ENCODE results near the gene SEMA5A. TPM values are rescaled to one million over a fixed set of nuclear protein-coding genes. Genes with fewer than 3 reads are reported as not detected.

The SEMA5A gene
- total RNA-seq, 1 donor from 2014 or later = 13.8 TPM

DNA sequence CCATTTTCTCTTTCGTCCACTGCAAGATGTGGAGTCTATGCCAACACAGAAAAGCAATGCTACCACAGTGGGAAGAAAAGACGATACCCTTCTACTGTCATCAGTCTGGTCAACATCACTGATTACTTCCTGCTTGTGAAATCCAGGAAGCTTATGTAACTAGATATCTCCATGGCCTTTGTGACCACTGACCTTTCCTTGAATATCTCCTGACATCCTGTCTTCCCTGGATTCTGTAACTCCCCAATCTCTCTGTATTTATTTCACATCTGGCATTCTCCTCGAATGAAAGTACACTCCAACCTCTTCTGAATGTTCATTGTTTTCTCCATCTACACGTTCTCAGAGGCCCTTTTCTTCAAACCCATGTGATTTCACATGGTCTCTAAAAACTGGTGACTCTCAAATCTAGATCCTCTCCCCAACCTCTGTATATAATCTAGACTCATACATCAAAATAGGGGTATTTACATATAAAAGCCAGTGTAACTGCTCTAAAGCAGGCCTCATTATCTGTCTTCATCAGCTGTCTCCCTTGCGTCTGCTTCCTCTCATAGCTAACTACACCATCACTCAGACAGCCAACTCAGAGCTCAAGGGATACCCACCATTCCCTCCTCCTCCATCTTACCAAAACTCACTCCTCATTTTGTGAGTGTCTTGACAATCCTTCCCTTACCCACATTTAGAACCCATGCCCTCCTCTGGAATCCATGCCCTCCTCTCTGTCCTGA, 156.8 kb downstream of the SEMA5A start:
- Histone ChIP-seq H3K4me3 (ENCODE audit: insufficient read depth, low read depth, low read length) (no peak overlapping the region), H3K4me1 (ENCODE audit: insufficient read depth, low read length) (no peaks in the 10 kb centered on the region), H3K27ac (ENCODE audit: low read depth, low read length) (no peak overlapping the region), H2AFZ (ENCODE audit: low read depth, low read length) (no peak overlapping the region), H3K9ac (ENCODE audit: low read length) (no peak overlapping the region), H3K4me2 (ENCODE audit: low read length) (no peak overlapping the region), H3K9me3 (ENCODE audit: insufficient read depth, low read depth, low read length) (no peaks in the 10 kb centered on the region), H3K36me3 (ENCODE audit: insufficient read depth, low read length) (no peaks in the 10 kb centered on the region), H3K27me3 (ENCODE audit: insufficient read depth, low read length) (no peaks in the 10 kb centered on the region), H4K20me1 (ENCODE audit: insufficient read depth, low read length) (no peaks in the 10 kb centered on the region), H3K79me2 (ENCODE audit: insufficient read depth, low read length) (no peaks in the 10 kb centered on the region)
- FAIRE-seq (no peak), DNase-seq (ENCODE audit: low read depth) (no peak)
- no peak overlapping the region for H3K27ac Mint-ChIP-seq (ENCODE audit: unreplicated experiment)
- TF ChIP-seq, protein P1, sequence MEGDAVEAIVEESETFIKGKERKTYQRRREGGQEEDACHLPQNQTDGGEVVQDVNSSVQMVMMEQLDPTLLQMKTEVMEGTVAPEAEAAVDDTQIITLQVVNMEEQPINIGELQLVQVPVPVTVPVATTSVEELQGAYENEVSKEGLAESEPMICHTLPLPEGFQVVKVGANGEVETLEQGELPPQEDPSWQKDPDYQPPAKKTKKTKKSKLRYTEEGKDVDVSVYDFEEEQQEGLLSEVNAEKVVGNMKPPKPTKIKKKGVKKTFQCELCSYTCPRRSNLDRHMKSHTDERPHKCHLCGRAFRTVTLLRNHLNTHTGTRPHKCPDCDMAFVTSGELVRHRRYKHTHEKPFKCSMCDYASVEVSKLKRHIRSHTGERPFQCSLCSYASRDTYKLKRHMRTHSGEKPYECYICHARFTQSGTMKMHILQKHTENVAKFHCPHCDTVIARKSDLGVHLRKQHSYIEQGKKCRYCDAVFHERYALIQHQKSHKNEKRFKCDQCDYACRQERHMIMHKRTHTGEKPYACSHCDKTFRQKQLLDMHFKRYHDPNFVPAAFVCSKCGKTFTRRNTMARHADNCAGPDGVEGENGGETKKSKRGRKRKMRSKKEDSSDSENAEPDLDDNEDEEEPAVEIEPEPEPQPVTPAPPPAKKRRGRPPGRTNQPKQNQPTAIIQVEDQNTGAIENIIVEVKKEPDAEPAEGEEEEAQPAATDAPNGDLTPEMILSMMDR (IDR thresholded peaks at IDR 0.05; ENCODE audit: insufficient read depth, low read depth, low read length) = no peak
- H3K27me3 Mint-ChIP-seq (ENCODE audit: low read depth, unreplicated experiment) = no peaks in the 10 kb centered on the region
- H3K4me3 Mint-ChIP-seq (ENCODE audit: unreplicated experiment) = no peak overlapping the region
- no peaks in the 10 kb centered on the region for H3K36me3 Mint-ChIP-seq (ENCODE audit: low read depth, unreplicated experiment)
- no peaks in the 10 kb centered on the region for H3K4me1 Mint-ChIP-seq (ENCODE audit: low read depth, unreplicated experiment)
- no peaks in the 10 kb centered on the region for H3K9me3 Mint-ChIP-seq (ENCODE audit: unreplicated experiment)

DNA sequence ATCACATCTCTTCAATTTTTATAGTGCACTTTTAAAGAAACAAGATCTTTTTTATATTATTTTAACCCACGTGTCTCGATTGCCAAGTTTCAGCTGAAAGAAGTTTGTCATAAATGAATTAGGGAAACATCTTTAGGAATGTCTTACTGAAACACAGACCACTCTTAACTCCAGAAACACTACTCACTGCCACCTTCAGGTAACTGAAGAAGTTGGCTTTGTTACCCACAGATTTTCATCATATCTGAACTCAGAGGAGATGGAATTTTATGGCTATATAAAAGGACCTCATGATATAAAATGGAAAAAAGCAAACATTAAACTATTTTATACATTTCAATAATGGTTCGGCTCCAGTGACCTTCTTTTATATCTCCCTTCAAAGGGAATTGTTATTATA, 158.0 kb downstream of the SEMA5A start:
- Histone ChIP-seq H3K4me2 (ENCODE audit: low read length) (no peak overlapping the region), H3K27me3 (ENCODE audit: insufficient read depth, low read length) (no peaks in the 10 kb centered on the region), H4K20me1 (ENCODE audit: insufficient read depth, low read length) (no peaks in the 10 kb centered on the region), H3K27ac (ENCODE audit: low read depth, low read length) (no peak overlapping the region), H3K9me3 (ENCODE audit: insufficient read depth, low read depth, low read length) (no peaks in the 10 kb centered on the region), H2AFZ (ENCODE audit: low read depth, low read length) (no peak overlapping the region), H3K36me3 (ENCODE audit: insufficient read depth, low read length) (no peaks in the 10 kb centered on the region), H3K4me3 (ENCODE audit: insufficient read depth, low read depth, low read length) (no peak overlapping the region), H3K79me2 (ENCODE audit: insufficient read depth, low read length) (no peaks in the 10 kb centered on the region), H3K4me1 (ENCODE audit: insufficient read depth, low read length) (no peaks in the 10 kb centered on the region), H3K9ac (ENCODE audit: low read length) (no peak overlapping the region)
- Mint-ChIP-seq H3K27ac (ENCODE audit: unreplicated experiment) (no peak overlapping the region), H3K4me1 (ENCODE audit: low read depth, unreplicated experiment) (no peaks in the 10 kb centered on the region), H3K36me3 (ENCODE audit: low read depth, unreplicated experiment) (no peaks in the 10 kb centered on the region), H3K4me3 (ENCODE audit: unreplicated experiment) (no peak overlapping the region), H3K27me3 (ENCODE audit: low read depth, unreplicated experiment) (no peaks in the 10 kb centered on the region), H3K9me3 (ENCODE audit: unreplicated experiment) (no peaks in the 10 kb centered on the region)
- DNase-seq (ENCODE audit: low read depth) (no peak), FAIRE-seq (no peak)
- TF ChIP-seq, protein P1 (IDR thresholded peaks at IDR 0.05; ENCODE audit: insufficient read depth, low read depth, low read length) = no peak
- no peak for TF ChIP-seq EZH2 (IDR thresholded peaks at IDR 0.05; ENCODE audit: insufficient read depth, low read length)

DNA sequence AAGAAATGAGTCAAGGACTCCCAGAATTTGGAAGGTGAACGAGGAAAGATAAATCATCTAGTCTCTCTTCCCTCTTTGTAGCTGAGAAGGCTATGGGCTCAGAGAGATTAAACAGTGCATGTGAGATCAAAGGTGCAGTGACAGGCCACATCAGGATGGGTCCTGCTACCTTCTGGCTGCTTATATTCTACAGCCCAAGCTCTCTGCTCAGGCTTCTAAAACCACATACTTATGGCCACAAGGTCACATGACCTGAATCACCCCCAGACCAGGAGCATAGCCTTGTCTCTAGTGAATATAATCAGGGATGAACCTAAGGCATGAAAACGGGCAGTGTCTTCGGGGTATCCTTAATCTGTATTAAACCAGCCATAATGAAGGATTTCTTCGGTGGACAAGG, 158.9 kb downstream of the SEMA5A start:
- no peak for DNase-seq (ENCODE audit: low read depth)
- FAIRE-seq = no peak
- no peaks in the 10 kb centered on the region for H3K27me3 Mint-ChIP-seq (ENCODE audit: low read depth, unreplicated experiment)
- no peaks in the 10 kb centered on the region for H3K9me3 Mint-ChIP-seq (ENCODE audit: unreplicated experiment)
- no peak overlapping the region for H3K4me3 Mint-ChIP-seq (ENCODE audit: unreplicated experiment)
- no peaks in the 10 kb centered on the region for H3K4me1 Mint-ChIP-seq (ENCODE audit: low read depth, unreplicated experiment)
- H2AFZ ChIP-seq (ENCODE audit: low read depth, low read length) = no peak overlapping the region
- H3K9ac ChIP-seq (ENCODE audit: low read length) = no peak overlapping the region
- H3K27me3 ChIP-seq (ENCODE audit: insufficient read depth, low read length) = no peaks in the 10 kb centered on the region
- no peaks in the 10 kb centered on the region for H3K36me3 ChIP-seq (ENCODE audit: insufficient read depth, low read length)
- H4K20me1 ChIP-seq (ENCODE audit: insufficient read depth, low read length) = no peaks in the 10 kb centered on the region
- no peak overlapping the region for H3K4me2 ChIP-seq (ENCODE audit: low read length)
- H3K27ac Mint-ChIP-seq (ENCODE audit: unreplicated experiment) = no peak overlapping the region
- H3K9me3 ChIP-seq (ENCODE audit: insufficient read depth, low read depth, low read length) = no peaks in the 10 kb centered on the region
- no peak for TF ChIP-seq EZH2 (IDR thresholded peaks at IDR 0.05; ENCODE audit: insufficient read depth, low read length)
- TF ChIP-seq, protein P1 (IDR thresholded peaks at IDR 0.05; ENCODE audit: insufficient read depth, low read depth, low read length) = no peak
- H3K27ac ChIP-seq (ENCODE audit: low read depth, low read length) = no peak overlapping the region
- no peaks in the 10 kb centered on the region for H3K79me2 ChIP-seq (ENCODE audit: insufficient read depth, low read length)
- H3K4me1 ChIP-seq (ENCODE audit: insufficient read depth, low read length) = no peaks in the 10 kb centered on the region
- H3K36me3 Mint-ChIP-seq (ENCODE audit: low read depth, unreplicated experiment) = no peaks in the 10 kb centered on the region
- no peak overlapping the region for H3K4me3 ChIP-seq (ENCODE audit: insufficient read depth, low read depth, low read length)

Data from astrocyte (in vitro differentiated cells and primary cell).